OCI-LY7 (cell line): ENCODE data around the gene NF2. TPM values are rescaled to one million over a fixed set of nuclear protein-coding genes. Genes with fewer than 3 reads are reported as not detected.

Source experiments
- BruUV-seq: library from RNA; stranded (reverse); fragments of 400-500 nt; replicated peaks from 2 replicates; lab custom pipeline; 2021; lab: Mats Ljungman, UMichigan
- CTCF ChIA-PET: fragments of 300-600 bp; sonication (Branson Sonifier 250); formaldehyde crosslinking; loops from one replicate; lab custom pipeline; 2022; ENCODE audit warnings: antibody characterized with exemption; ENCODE audit not compliant: unreplicated experiment; lab: Charles Lee
- POLR2A ChIA-PET: fragments of 300-600 bp; sonication (Branson Sonifier 250); formaldehyde crosslinking; loops from one replicate; lab custom pipeline; 2022; ENCODE audit warnings: antibody characterized with exemption; lab: Charles Lee
- DNase-seq: peaks from one replicate; pipeline ENCODE4 v3.0.0-alpha.2; 2015; ENCODE audit warnings: low spot score
- H2AFZ ChIP-seq: fragments of 200-600 bp; sonication (generic), shearing (Covaris generic); 2 replicates; pipeline ENCODE4 v1.6.1; 2014; ENCODE audit warnings: mild to moderate bottlenecking, antibody characterized with exemption, low read length, moderate library complexity
- H3K27ac ChIP-seq: fragments of 200-600 bp; sonication (generic); 2 replicates; pipeline ENCODE4 v1.5.1; 2014; ENCODE audit warnings: mixed run types, low read depth, mild to moderate bottlenecking, moderate library complexity, low read length, inconsistent platforms; ENCODE audit not compliant: poor library complexity, severe bottlenecking
- H3K36me3 ChIP-seq: fragments of 200-600 bp; sonication (generic); 2 replicates; pipeline ENCODE4 v1.6.1; 2014; ENCODE audit warnings: mild to moderate bottlenecking, antibody characterized with exemption, low read length, moderate library complexity, mixed read lengths; ENCODE audit not compliant: insufficient read depth
- H3K4me1 ChIP-seq: fragments of 200-600 bp; sonication (generic); 2 replicates; pipeline ENCODE4 v1.5.1; 2014; ENCODE audit warnings: mild to moderate bottlenecking, low read length; ENCODE audit not compliant: insufficient read depth, poor library complexity, severe bottlenecking
- H3K4me2 ChIP-seq: fragments of 200-600 bp; sonication (generic); 2 replicates; pipeline ENCODE4 v1.6.1; 2014; ENCODE audit warnings: mild to moderate bottlenecking, low read length
- H3K4me3 ChIP-seq: fragments of 200-600 bp; sonication (generic); 2 replicates; pipeline ENCODE4 v1.5.1; 2014; ENCODE audit warnings: mild to moderate bottlenecking, low read depth, low read length; ENCODE audit not compliant: poor library complexity, severe bottlenecking
- H3K79me2 ChIP-seq: fragments of 200-600 bp; sonication (generic); 2 replicates; pipeline ENCODE4 v1.6.1; 2016; ENCODE audit warnings: low read depth, mild to moderate bottlenecking, low read length, moderate library complexity, mixed read lengths; ENCODE audit not compliant: insufficient read depth
- H3K9me2 ChIP-seq: fragments of 200-600 bp; sonication (generic); 2 replicates; pipeline ENCODE4 v1.6.1; 2016; ENCODE audit warnings: mild to moderate bottlenecking, low read length, mixed read lengths; ENCODE audit not compliant: insufficient read depth
- H3K9me3 ChIP-seq: fragments of 200-600 bp; sonication (generic); 2 replicates; pipeline ENCODE4 v1.6.1; 2014; ENCODE audit warnings: mild to moderate bottlenecking, mixed run types, low read length, mixed read lengths
- H4K20me1 ChIP-seq: fragments of 200-600 bp; sonication (generic); 2 replicates; pipeline ENCODE4 v1.6.1; 2014; ENCODE audit warnings: mild to moderate bottlenecking, antibody characterized with exemption, low read length, moderate library complexity, mixed read lengths; ENCODE audit not compliant: insufficient read depth
- EZH2phosphoT487 ChIP-seq: fragments of 200-600 bp; sonication (generic); IDR thresholded peaks from 2 replicates; pipeline ENCODE4 v1.6.1; 2018; ENCODE audit warnings: low read depth, borderline replicate concordance, mild to moderate bottlenecking, mixed run types, antibody characterized with exemption, low read length, moderate library complexity, mixed read lengths
- intact Hi-C: fragments of 100-400 bp; cut with micrococcal nuclease; formaldehyde crosslinking; loops from one replicate; pipeline ENCODE4 v1.10.0; 2022; ENCODE audit not compliant: unreplicated experiment
- total RNA-seq, 2 experiments: library from RNA; depleted of rRNA in 1 of 2; stranded (reverse); fragments of >200 nt in 1 of 2; shearing (Covaris generic) in 1 of 2; gene quantifications; 2 replicates each; pipeline ENCODE4 v1.2.3, GENCODE V29; 2014 to 2022
- TF ChIP-seq, protein P1 (sequence below): fragments of 200-600 bp; sonication (generic); conservative IDR thresholded peaks from 2 replicates; pipeline ENCODE4 v1.5.1; 2014; ENCODE audit warnings: mild to moderate bottlenecking, antibody characterized with exemption, low read length, moderate library complexity, mixed read lengths

Gene NF2
- total RNA-seq, 2 experiments from 2014 or later = 22.2 to 34.8 TPM

DNA sequence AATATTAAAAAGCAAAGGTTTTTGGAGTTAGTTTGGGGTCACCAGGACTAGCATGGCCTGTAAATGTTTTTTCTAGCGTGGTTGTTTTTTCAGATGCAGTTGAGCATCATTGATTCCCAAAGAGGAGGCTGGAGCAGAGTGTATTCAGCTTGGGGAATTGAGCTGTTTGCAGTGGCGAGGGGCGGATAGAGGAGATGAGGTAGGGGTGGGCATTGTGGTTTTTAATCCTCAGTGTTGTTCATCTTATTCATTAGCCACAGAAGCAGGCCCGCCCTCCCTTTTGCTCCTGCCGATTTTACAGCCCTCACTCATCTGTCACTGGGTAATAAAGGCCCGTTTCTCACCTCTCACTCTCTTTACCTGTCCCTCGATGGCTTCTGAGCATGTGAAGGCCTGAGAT lies 51.4 kb downstream of the NF2 start:
- no peaks in the 10 kb centered on the region for H3K9me2 ChIP-seq
- no peak for DNase-seq
- intact Hi-C loops = no loop called here
- ChIA-PET POLR2A (no interaction called here), CTCF (no interaction called here)
- H3K79me2 ChIP-seq = no peaks in the 10 kb centered on the region
- H3K4me1 ChIP-seq = no peaks in the 10 kb centered on the region
- no peaks in the 10 kb centered on the region for H4K20me1 ChIP-seq
- no peaks in the 10 kb centered on the region for H3K9me3 ChIP-seq
- TF ChIP-seq, protein P1, sequence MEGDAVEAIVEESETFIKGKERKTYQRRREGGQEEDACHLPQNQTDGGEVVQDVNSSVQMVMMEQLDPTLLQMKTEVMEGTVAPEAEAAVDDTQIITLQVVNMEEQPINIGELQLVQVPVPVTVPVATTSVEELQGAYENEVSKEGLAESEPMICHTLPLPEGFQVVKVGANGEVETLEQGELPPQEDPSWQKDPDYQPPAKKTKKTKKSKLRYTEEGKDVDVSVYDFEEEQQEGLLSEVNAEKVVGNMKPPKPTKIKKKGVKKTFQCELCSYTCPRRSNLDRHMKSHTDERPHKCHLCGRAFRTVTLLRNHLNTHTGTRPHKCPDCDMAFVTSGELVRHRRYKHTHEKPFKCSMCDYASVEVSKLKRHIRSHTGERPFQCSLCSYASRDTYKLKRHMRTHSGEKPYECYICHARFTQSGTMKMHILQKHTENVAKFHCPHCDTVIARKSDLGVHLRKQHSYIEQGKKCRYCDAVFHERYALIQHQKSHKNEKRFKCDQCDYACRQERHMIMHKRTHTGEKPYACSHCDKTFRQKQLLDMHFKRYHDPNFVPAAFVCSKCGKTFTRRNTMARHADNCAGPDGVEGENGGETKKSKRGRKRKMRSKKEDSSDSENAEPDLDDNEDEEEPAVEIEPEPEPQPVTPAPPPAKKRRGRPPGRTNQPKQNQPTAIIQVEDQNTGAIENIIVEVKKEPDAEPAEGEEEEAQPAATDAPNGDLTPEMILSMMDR = no peak
- no peak for TF ChIP-seq EZH2phosphoT487
- H3K27ac ChIP-seq = no peak overlapping the region
- no peak overlapping the region for H2AFZ ChIP-seq
- H3K36me3 ChIP-seq = peaks cover 16% of the 10 kb centered on the region; the same call in 1 of the 2 replicates
- no peak overlapping the region for H3K4me3 ChIP-seq
- no peak overlapping the region for H3K4me2 ChIP-seq
- no TSS peak for BruUV-seq

GRCh38 chr22:29658176-29658575 lies 54.7 kb downstream of the NF2 start:
- ChIA-PET CTCF (interaction anchor here (1.0 kb wide), 1 partner anchor 90 kb away, joined by 4 read pairs; no protein-coding TSS in a partner anchor), POLR2A (no interaction called here)
- Histone ChIP-seq H3K4me1 (no peaks in the 10 kb centered on the region), H3K9me3 (no peaks in the 10 kb centered on the region), H3K4me2 (no peak overlapping the region), H3K27ac (no peak overlapping the region), H3K4me3 (no peak overlapping the region), H4K20me1 (no peaks in the 10 kb centered on the region), H3K79me2 (no peaks in the 10 kb centered on the region), H3K9me2 (no peaks in the 10 kb centered on the region), H3K36me3 (peaks cover 36% of the 10 kb centered on the region; the same call in 1 of the 2 replicates), H2AFZ (no peak overlapping the region)
- no TSS peak for BruUV-seq
- TF ChIP-seq, protein P1 = no peak
- no peak for TF ChIP-seq EZH2phosphoT487
- no peak for DNase-seq
- intact Hi-C loops = no loop called here

DNA sequence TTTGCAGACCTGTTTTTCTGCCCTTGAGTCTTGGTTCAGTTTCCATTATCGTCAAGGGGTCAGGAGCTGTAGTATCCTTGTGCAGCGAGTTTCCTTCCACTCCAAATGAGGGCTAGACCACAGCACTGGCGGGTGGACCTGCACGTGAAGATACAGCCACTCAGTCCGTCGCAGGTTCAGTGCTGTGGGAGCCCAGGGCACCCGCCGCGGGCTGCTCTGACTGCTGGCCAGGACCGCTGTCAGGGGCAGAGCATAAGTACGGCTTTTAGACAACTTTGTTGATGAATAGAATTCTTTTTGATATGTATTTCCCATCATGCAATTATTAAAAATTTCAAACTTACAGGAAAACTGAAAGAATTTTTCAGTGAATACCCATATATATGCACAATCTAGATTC lies 56.6 kb downstream of the NF2 start:
- TF ChIP-seq, protein P1 = no peak
- Histone ChIP-seq H3K9me2 (no peaks in the 10 kb centered on the region), H3K9me3 (no peaks in the 10 kb centered on the region), H2AFZ (no peak overlapping the region), H3K79me2 (no peaks in the 10 kb centered on the region), H3K36me3 (peaks cover 40% of the 10 kb centered on the region; the same call in 1 of the 2 replicates), H3K4me3 (no peak overlapping the region), H3K4me2 (no peak overlapping the region), H4K20me1 (no peaks in the 10 kb centered on the region), H3K4me1 (no peaks in the 10 kb centered on the region), H3K27ac (no peak overlapping the region)
- POLR2A ChIA-PET = no interaction called here
- BruUV-seq = no TSS peak
- no peak for DNase-seq
- CTCF ChIA-PET = no interaction called here
- intact Hi-C loops = no loop called here
